OCI-LY7 (cell line): ENCODE results near the gene HRH1. TPM values are rescaled to one million over a fixed set of nuclear protein-coding genes. Genes with fewer than 3 reads are reported as not detected.

Experiments
- BruUV-seq: library from RNA; stranded (reverse); fragments of 400-500 nt; replicated peaks from 2 replicates; lab custom pipeline; 2021; lab: Mats Ljungman, UMichigan
- CTCF ChIA-PET: fragments of 300-600 bp; sonication (Branson Sonifier 250); formaldehyde crosslinking; loops from one replicate; lab custom pipeline; 2022; ENCODE audit warnings: antibody characterized with exemption; ENCODE audit not compliant: unreplicated experiment; lab: Charles Lee
- POLR2A ChIA-PET: fragments of 300-600 bp; sonication (Branson Sonifier 250); formaldehyde crosslinking; loops from one replicate; lab custom pipeline; 2022; ENCODE audit warnings: antibody characterized with exemption; lab: Charles Lee
- DNase-seq: peaks from one replicate; pipeline ENCODE4 v3.0.0-alpha.2; 2015; ENCODE audit warnings: low spot score
- H2AFZ ChIP-seq: fragments of 200-600 bp; sonication (generic), shearing (Covaris generic); 2 replicates; pipeline ENCODE4 v1.6.1; 2014; ENCODE audit warnings: mild to moderate bottlenecking, antibody characterized with exemption, low read length, moderate library complexity
- H3K27ac ChIP-seq: fragments of 200-600 bp; sonication (generic); 2 replicates; pipeline ENCODE4 v1.5.1; 2014; ENCODE audit warnings: mixed run types, low read depth, mild to moderate bottlenecking, moderate library complexity, low read length, inconsistent platforms; ENCODE audit not compliant: poor library complexity, severe bottlenecking
- H3K36me3 ChIP-seq: fragments of 200-600 bp; sonication (generic); 2 replicates; pipeline ENCODE4 v1.6.1; 2014; ENCODE audit warnings: mild to moderate bottlenecking, antibody characterized with exemption, low read length, moderate library complexity, mixed read lengths; ENCODE audit not compliant: insufficient read depth
- H3K4me1 ChIP-seq: fragments of 200-600 bp; sonication (generic); 2 replicates; pipeline ENCODE4 v1.5.1; 2014; ENCODE audit warnings: mild to moderate bottlenecking, low read length; ENCODE audit not compliant: insufficient read depth, poor library complexity, severe bottlenecking
- H3K4me2 ChIP-seq: fragments of 200-600 bp; sonication (generic); 2 replicates; pipeline ENCODE4 v1.6.1; 2014; ENCODE audit warnings: mild to moderate bottlenecking, low read length
- H3K4me3 ChIP-seq: fragments of 200-600 bp; sonication (generic); 2 replicates; pipeline ENCODE4 v1.5.1; 2014; ENCODE audit warnings: mild to moderate bottlenecking, low read depth, low read length; ENCODE audit not compliant: poor library complexity, severe bottlenecking
- H3K79me2 ChIP-seq: fragments of 200-600 bp; sonication (generic); 2 replicates; pipeline ENCODE4 v1.6.1; 2016; ENCODE audit warnings: low read depth, mild to moderate bottlenecking, low read length, moderate library complexity, mixed read lengths; ENCODE audit not compliant: insufficient read depth
- H3K9me2 ChIP-seq: fragments of 200-600 bp; sonication (generic); 2 replicates; pipeline ENCODE4 v1.6.1; 2016; ENCODE audit warnings: mild to moderate bottlenecking, low read length, mixed read lengths; ENCODE audit not compliant: insufficient read depth
- H3K9me3 ChIP-seq: fragments of 200-600 bp; sonication (generic); 2 replicates; pipeline ENCODE4 v1.6.1; 2014; ENCODE audit warnings: mild to moderate bottlenecking, mixed run types, low read length, mixed read lengths
- H4K20me1 ChIP-seq: fragments of 200-600 bp; sonication (generic); 2 replicates; pipeline ENCODE4 v1.6.1; 2014; ENCODE audit warnings: mild to moderate bottlenecking, antibody characterized with exemption, low read length, moderate library complexity, mixed read lengths; ENCODE audit not compliant: insufficient read depth
- CTCF ChIP-seq: fragments of 200-600 bp; sonication (generic); conservative IDR thresholded peaks from 2 replicates; pipeline ENCODE4 v1.5.1; 2014; ENCODE audit warnings: mild to moderate bottlenecking, antibody characterized with exemption, low read length, moderate library complexity, mixed read lengths
- EZH2phosphoT487 ChIP-seq: fragments of 200-600 bp; sonication (generic); IDR thresholded peaks from 2 replicates; pipeline ENCODE4 v1.6.1; 2018; ENCODE audit warnings: low read depth, borderline replicate concordance, mild to moderate bottlenecking, mixed run types, antibody characterized with exemption, low read length, moderate library complexity, mixed read lengths
- intact Hi-C: fragments of 100-400 bp; cut with micrococcal nuclease; formaldehyde crosslinking; loops from one replicate; pipeline ENCODE4 v1.10.0; 2022; ENCODE audit not compliant: unreplicated experiment
- total RNA-seq, 2 experiments: library from RNA; depleted of rRNA in 1 of 2; stranded (reverse); fragments of >200 nt in 1 of 2; shearing (Covaris generic) in 1 of 2; gene quantifications; 2 replicates each; pipeline ENCODE4 v1.2.3, GENCODE V29; 2014 to 2022

HRH1 gene
- total RNA-seq, 2 experiments from 2014 or later = not detected

DNA sequence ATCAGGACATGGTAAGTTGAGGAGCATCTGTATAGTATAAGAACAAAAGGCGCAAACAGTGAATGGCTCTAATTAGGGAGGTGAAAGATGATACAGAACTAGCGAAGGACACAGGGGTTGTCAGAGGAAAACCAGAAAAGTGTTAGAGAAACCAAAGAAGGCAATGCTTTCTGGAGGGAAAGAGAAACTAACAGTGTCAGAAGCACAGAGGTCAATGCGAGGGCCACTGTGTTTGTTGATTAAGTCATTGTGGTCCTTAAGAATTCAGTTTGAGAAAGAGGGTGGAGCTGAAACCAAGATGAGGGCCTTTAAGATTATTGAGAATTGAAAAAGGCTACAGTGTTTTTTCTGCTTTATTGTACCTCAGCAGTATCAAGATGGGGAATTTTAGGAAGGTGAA, 146.7 kb downstream of the HRH1 start:
- Histone ChIP-seq H3K4me1 (no peaks in the 10 kb centered on the region), H3K27ac (no peak overlapping the region), H4K20me1 (no peaks in the 10 kb centered on the region), H3K36me3 (peaks cover 34% of the 10 kb centered on the region), H3K4me3 (no peak overlapping the region), H3K79me2 (no peaks in the 10 kb centered on the region), H3K9me2 (no peaks in the 10 kb centered on the region), H2AFZ (no peak overlapping the region), H3K9me3 (no peaks in the 10 kb centered on the region), H3K4me2 (no peak overlapping the region)
- no TSS peak for BruUV-seq
- intact Hi-C loops = no loop called here
- DNase-seq = no peak
- ChIA-PET POLR2A (no interaction called here), CTCF (no interaction called here)
- no peak for TF ChIP-seq EZH2phosphoT487
- no peak for TF ChIP-seq CTCF

- CTCF ChIA-PET = no interaction called here
Measured at GRCh38 chr3:11302444-11302843, 148.2 kb downstream of the HRH1 start.

More at GRCh38 chr3:11302444-11302843, 148.2 kb downstream of the HRH1 start:
- H3K4me2 ChIP-seq = no peak overlapping the region
- H3K9me2 ChIP-seq = no peaks in the 10 kb centered on the region
- BruUV-seq = no TSS peak
- no peak overlapping the region for H3K4me3 ChIP-seq
- no peaks in the 10 kb centered on the region for H3K4me1 ChIP-seq
- H3K36me3 ChIP-seq = peaks cover 40% of the 10 kb centered on the region
- H2AFZ ChIP-seq = no peak overlapping the region
- TF ChIP-seq EZH2phosphoT487 (no peak), CTCF (no peak)
- intact Hi-C loops = no loop called here
- H3K27ac ChIP-seq = no peak overlapping the region
- H4K20me1 ChIP-seq = no peaks in the 10 kb centered on the region; the same call in 1 of the 2 replicates
- H3K9me3 ChIP-seq = no peaks in the 10 kb centered on the region
- no peaks in the 10 kb centered on the region for H3K79me2 ChIP-seq
- POLR2A ChIA-PET = interaction anchor here (0.6 kb wide), 1 partner anchor 9 kb away, joined by 3 read pairs; no protein-coding TSS in a partner anchor
- DNase-seq = no peak
